Measurements from ENCODE around the gene GBE1. TPM values are rescaled to one million over a fixed set of nuclear protein-coding genes. Genes with fewer than 3 reads are reported as not detected.
A peak's percentile ranks its signal among the peaks of the same experiment; 100 is the strongest.

The GBE1 gene
- total RNA-seq, 6 experiments from 2014 or later, result 78.3 to 93.4 (median 87.8) TPM

GRCh38 chr3:81492040-81492439, 269.4 kb downstream of the GBE1 start:
- TF ChIP-seq CTCF (IDR thresholded peaks at IDR 0.05), result no peak
- no peak for DNase-seq
- peak overlapping the region; percentile 5; the same call in 1 of the 2 replicates for H3K4me3 Mint-ChIP-seq
- peak overlapping the region; percentile 67 for H3K27ac Mint-ChIP-seq
- H3K4me1 Mint-ChIP-seq (ENCODE audit: low read depth), result peaks cover 30% of the 10 kb centered on the region
- peaks cover 26% of the 10 kb centered on the region for H3K36me3 Mint-ChIP-seq (ENCODE audit: low read depth)
- H3K9me3 Mint-ChIP-seq, result no peaks in the 10 kb centered on the region
- H3K27me3 Mint-ChIP-seq (ENCODE audit: insufficient read depth), result peaks cover 2% of the 10 kb centered on the region; the same call in 1 of the 2 replicates

GRCh38 chr3:81490541-81491288, 270.7 kb downstream of the GBE1 start:
- H3K9me3 Mint-ChIP-seq, result no peaks in the 10 kb centered on the region
- H3K27ac Mint-ChIP-seq, result no peak overlapping the region
- H3K36me3 Mint-ChIP-seq (ENCODE audit: low read depth), result peaks cover 22% of the 10 kb centered on the region
- no peak overlapping the region for H3K4me3 Mint-ChIP-seq
- peak; percentile 96 for TF ChIP-seq CTCF (IDR thresholded peaks at IDR 0.05)
- DNase-seq, result peak; percentile 79
- H3K27me3 Mint-ChIP-seq (ENCODE audit: insufficient read depth), result peaks cover 2% of the 10 kb centered on the region; the same call in 1 of the 2 replicates
- peaks cover 30% of the 10 kb centered on the region for H3K4me1 Mint-ChIP-seq (ENCODE audit: low read depth)

- Mint-ChIP-seq H3K4me1 (ENCODE audit: low read depth) (peaks cover 25% of the 10 kb centered on the region), H3K27me3 (ENCODE audit: insufficient read depth) (no peaks in the 10 kb centered on the region; the same call in 1 of the 2 replicates), H3K27ac (peak overlapping the region; percentile 77), H3K36me3 (ENCODE audit: low read depth) (peaks cover 12% of the 10 kb centered on the region), H3K9me3 (no peaks in the 10 kb centered on the region), H3K4me3 (peak overlapping the region; percentile 44)
- TF ChIP-seq CTCF (IDR thresholded peaks at IDR 0.05), result no peak
- peak; percentile 70 for DNase-seq
These were observed 276.0 kb downstream of the GBE1 start for GRCh38 chr3:81485444-81485865.

- Mint-ChIP-seq H3K27ac (0 out of 2 replicates have a peak overlapping the region, but pooled peaks have one; percentile 77), H3K4me3 (no peak overlapping the region; the same call in 1 of the 2 replicates), H3K27me3 (ENCODE audit: insufficient read depth) (no peaks in the 10 kb centered on the region; the same call in 1 of the 2 replicates), H3K9me3 (no peaks in the 10 kb centered on the region), H3K4me1 (ENCODE audit: low read depth) (peaks cover 21% of the 10 kb centered on the region), H3K36me3 (ENCODE audit: low read depth) (peaks cover 8% of the 10 kb centered on the region)
- TF ChIP-seq CTCF (IDR thresholded peaks at IDR 0.05), result no peak
- no peak for DNase-seq
These were observed 276.9 kb downstream of the GBE1 start for GRCh38 chr3:81484520-81484919.

GRCh38 chr3:81483046-81483445, 278.4 kb downstream of the GBE1 start:
- no peaks in the 10 kb centered on the region; the same call in 1 of the 2 replicates for H3K27me3 Mint-ChIP-seq (ENCODE audit: insufficient read depth)
- H3K4me1 Mint-ChIP-seq (ENCODE audit: low read depth), result peaks cover 21% of the 10 kb centered on the region
- TF ChIP-seq CTCF (IDR thresholded peaks at IDR 0.05), result no peak

More at GRCh38 chr3:81483046-81483445, 278.4 kb downstream of the GBE1 start:
- H3K4me3 Mint-ChIP-seq, result no peak overlapping the region
- H3K27ac Mint-ChIP-seq, result no peak overlapping the region
- no peaks in the 10 kb centered on the region for H3K9me3 Mint-ChIP-seq
- DNase-seq, result no peak
- peaks cover 3% of the 10 kb centered on the region for H3K36me3 Mint-ChIP-seq (ENCODE audit: low read depth)

All from HFFc6 (cell line).